Ovary (tissue), 9 donors: ENCODE data around the gene ZNF343. TPM values are rescaled to one million over a fixed set of nuclear protein-coding genes. Genes with fewer than 3 reads are reported as not detected.

ENCODE experiments used
- DNase-seq, 5 donors: peaks; one replicate each; pipeline ENCODE4 v3.0.0-alpha.2; 2019 to 2020
- H3K27ac ChIP-seq, 2 donors: fragments of 200-600 bp; one replicate each; pipeline versions ENCODE4 v1.5.1 to v1.8.0; 2019 to 2022
- H3K27me3 ChIP-seq: fragments of 200-600 bp; one replicate; pipeline ENCODE4 v1.8.0; 2022
- H3K36me3 ChIP-seq: fragments of 200-600 bp; sonication (generic); one replicate; pipeline ENCODE4 v1.5.1; 2019
- H3K4me1 ChIP-seq: one replicate; pipeline ENCODE4 v1.8.1; 2013; ENCODE audit warnings: mild to moderate bottlenecking, moderate library complexity; ENCODE audit not compliant: insufficient read depth
- H3K4me3 ChIP-seq: fragments of 200-600 bp; sonication (generic); one replicate; pipeline ENCODE4 v1.5.1; 2017
- H3K9me3 ChIP-seq, 2 donors: fragments of 200-600 bp in 1 of 2; sonication (generic) in 1 of 2; one replicate each; pipeline versions ENCODE4 v1.5.1 to v1.8.1; 2013 to 2019; ENCODE audit warnings: mild to moderate bottlenecking in 1 of 2, moderate library complexity in 1 of 2
- CTCF ChIP-seq, 3 donors: fragments of 450-650 bp in 2 of 3; fragments of 200-600 bp in 1 of 3; IDR thresholded peaks; one replicate each; pipeline versions ENCODE4 v1.5.1 to v1.8.0; 2016 to 2022; ENCODE audit warnings: antibody characterized with exemption in 3 of 3, mild to moderate bottlenecking in 1 of 3
- EP300 ChIP-seq: sonication (generic); formaldehyde crosslinking; IDR thresholded peaks from one replicate; pipeline ENCODE4 v1.6.1; 2017; ENCODE audit warnings: antibody characterized with exemption
- POLR2A ChIP-seq: fragments of 450-650 bp; IDR thresholded peaks from one replicate; pipeline ENCODE4 v1.6.1; 2017; ENCODE audit warnings: antibody characterized with exemption, mild to moderate bottlenecking, moderate library complexity
- WGBS, 3 donors: extraction: QIAGEN DNeasy Blood & Tissue Kit in 1 of 3; methylation state at CpG; one replicate each; pipeline versions ENCODE4 v1.1.5 to v1.1.7; 2013 to 2017; 5-methylcytosine and 5-hydroxymethylcytosine counted together
- intact Hi-C, 4 donors: fragments of 100-400 bp; cut with DNase I; formaldehyde crosslinking; loops; one replicate each; pipeline versions ENCODE4 v1.11.0 to v1.15.1; 2022 to 2023
- polyA plus RNA-seq, 2 donors: library from polyadenylated mRNA; stranded (reverse); fragments of 200-250 nt in 1 of 2; fragments of 350-450 nt in 1 of 2; fragmentation: Illumina TruSeq in 1 of 2; extraction: RNeasy Lipid Tissue Mini Kit (QIAGEN cat#74804) in 1 of 2; gene quantifications; one replicate each; pipeline ENCODE4 v1.2.3, GENCODE V29; 2013 to 2014
- total RNA-seq, 7 donors: library from RNA; depleted of rRNA in 2 of 7; stranded (reverse); fragments of >200 nt in 2 of 7; fragmentation: NEBNext Ultra II Directional in 3 of 7; extraction: Animal tissue kit (Norgen Biotek cat#: 25700) in 3 of 7; gene quantifications; one replicate each; pipeline versions ENCODE4 v1.1.0 to v1.2.4, GENCODE V29; 2016 to 2023
- donor health status: DM: no; HTN: no; CAD: no; lungs with moderate emphysema.
- donor health status: DM: no; HTN: no; CAD: no.
- donor health status: Bipolar disorder and iron deficiency.
- donor health status: DM: yes; HTN: yes; CAD: no.
- donor health status: DM: no; HTN: no; CAD: no.
- donor health status: DM: yes; HTN: yes; CAD: no.

Gene ZNF343
- total and polyA plus RNA-seq, 9 donors, result 5.2 to 16.5 (median 12.3) TPM

DNA sequence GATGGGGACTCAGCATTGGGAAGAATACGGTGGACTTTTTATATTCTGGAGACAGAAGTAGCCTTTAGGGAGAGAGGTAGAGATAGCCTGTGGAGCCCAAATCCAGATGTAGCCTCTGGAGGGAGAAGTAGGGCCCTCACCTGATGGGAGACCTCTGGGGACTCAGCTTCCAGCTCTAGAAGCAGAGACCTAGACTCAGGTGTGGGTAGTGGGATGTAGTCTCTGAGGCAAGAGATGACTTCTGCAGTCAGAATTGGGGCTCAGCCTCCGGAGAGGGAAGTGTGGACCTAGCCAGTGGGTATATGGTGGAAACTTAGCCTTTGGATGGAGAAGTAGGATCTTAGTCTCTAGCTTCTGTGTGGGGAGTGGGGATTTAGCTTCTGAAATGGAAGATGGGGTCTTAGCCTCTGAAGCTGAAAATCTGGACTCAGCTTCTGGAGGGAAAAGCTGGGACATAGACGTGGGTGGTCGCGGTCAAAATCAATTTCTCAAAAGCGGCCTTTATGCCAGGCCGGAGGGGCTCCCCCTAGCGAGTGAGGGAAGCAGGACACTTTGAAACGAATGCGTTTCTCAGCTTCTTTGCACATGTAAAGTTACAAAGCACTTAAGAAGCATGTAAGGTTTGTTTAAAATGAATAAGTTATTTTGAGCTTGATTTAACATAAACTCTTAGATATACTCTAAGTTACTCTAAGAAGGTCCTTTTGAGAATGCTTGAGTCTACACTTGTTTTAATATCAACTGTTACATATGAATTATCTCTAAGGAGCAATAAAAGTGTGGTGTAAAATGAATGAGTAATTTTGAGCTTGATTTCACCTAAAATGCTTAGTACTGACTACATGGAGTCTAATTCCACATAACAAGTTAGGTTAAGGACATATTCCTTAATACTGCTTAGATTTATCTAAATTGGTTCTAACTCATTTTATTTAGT, 12.9 kb upstream of the ZNF343 start:
- Histone ChIP-seq H3K9me3 (no peaks in the 10 kb centered on the region), H3K36me3 (no peaks in the 10 kb centered on the region), H3K27ac (no peak overlapping the region), H3K4me3 (no peak overlapping the region), H3K27me3 (no peaks in the 10 kb centered on the region), H3K4me1 (no peaks in the 10 kb centered on the region)
- DNase-seq, result peak in 4 of 5 donors; percentile 41 to 56 (median 43)
- intact Hi-C loops, result loop anchor here in 2 of 4 donors (5.0 to 10.0 kb wide), 2 partner anchors 133 to 231 kb away; partner anchors contain the start of gene NOP56 (in 2 of the 2)
- peak; percentile 31 to 37 (median 36) for TF ChIP-seq CTCF (IDR thresholded peaks at IDR 0.05)
- TF ChIP-seq POLR2A, result no peak
- no peak for TF ChIP-seq EP300
- 19 to 22% (median 19%) methylated on average over 10 of the region's 10 CpGs for WGBS, 3 donors

- DNase-seq, result no peak
- 91 to 97% (median 94%) methylated on average over 3 of the region's 3 CpGs for WGBS, 3 donors
- intact Hi-C loops, result loop anchor here in 2 of 4 donors (5.0 to 10.0 kb wide), 2 partner anchors 134 to 232 kb away; partner anchors contain the start of gene NOP56 (in 2 of the 2)
Measured at GRCh38 chr20:2520617-2521016, 11.9 kb upstream of the ZNF343 start.

DNA sequence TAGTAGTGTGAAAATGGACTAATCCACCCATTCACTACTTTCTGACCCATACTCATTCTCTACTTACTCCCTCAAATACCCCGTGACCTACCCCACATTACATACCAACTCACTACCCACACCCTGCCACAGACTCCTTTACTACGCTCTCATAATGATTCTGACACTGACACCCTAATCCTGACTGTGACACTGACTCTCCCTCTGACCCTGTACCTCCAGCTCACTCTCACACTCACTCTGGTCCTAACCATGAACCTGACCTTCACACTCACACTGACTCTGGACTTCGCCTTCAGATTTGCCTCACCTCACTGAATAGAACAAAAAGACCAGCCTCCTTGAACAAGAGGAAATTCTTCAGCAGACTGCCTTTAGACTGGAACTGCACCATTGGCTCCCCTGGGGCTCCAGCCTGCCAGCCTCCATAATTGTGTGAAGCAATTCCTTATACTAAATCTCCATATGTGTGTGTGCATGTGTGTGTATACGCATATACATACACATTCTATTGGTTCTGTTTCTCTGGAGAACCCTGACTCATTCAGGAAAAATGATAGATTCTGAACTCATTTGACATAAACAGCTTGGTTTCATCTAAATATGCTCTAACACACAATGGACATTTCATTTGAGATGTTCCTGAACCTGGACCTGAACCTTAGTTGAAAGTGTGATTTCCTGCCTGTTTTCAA, 10.5 kb upstream of the ZNF343 start:
- WGBS, 3 donors, result 92 to 95% (median 95%) methylated on average over 4 of the region's 4 CpGs
- intact Hi-C loops, result no loop called here
- no peak overlapping the region for H3K27ac ChIP-seq
- H3K27me3 ChIP-seq, result no peaks in the 10 kb centered on the region
- H3K4me1 ChIP-seq, result no peaks in the 10 kb centered on the region
- no peaks in the 10 kb centered on the region for H3K36me3 ChIP-seq
- no peak for DNase-seq
- no peaks in the 10 kb centered on the region for H3K9me3 ChIP-seq
- H3K4me3 ChIP-seq, result no peak overlapping the region
- TF ChIP-seq POLR2A (no peak), CTCF (IDR thresholded peaks at IDR 0.05) (no peak), EP300 (no peak)

More at GRCh38 chr20:2520617-2521016, 11.9 kb upstream of the ZNF343 start:
- TF ChIP-seq EP300, result no peak
- TF ChIP-seq POLR2A, result no peak
- TF ChIP-seq CTCF (IDR thresholded peaks at IDR 0.05), result no peak
- H3K27ac ChIP-seq, result no peak overlapping the region
- no peaks in the 10 kb centered on the region for H3K4me1 ChIP-seq
- no peaks in the 10 kb centered on the region for H3K36me3 ChIP-seq
- no peaks in the 10 kb centered on the region for H3K9me3 ChIP-seq
- no peak overlapping the region for H3K4me3 ChIP-seq
- no peaks in the 10 kb centered on the region for H3K27me3 ChIP-seq

DNA sequence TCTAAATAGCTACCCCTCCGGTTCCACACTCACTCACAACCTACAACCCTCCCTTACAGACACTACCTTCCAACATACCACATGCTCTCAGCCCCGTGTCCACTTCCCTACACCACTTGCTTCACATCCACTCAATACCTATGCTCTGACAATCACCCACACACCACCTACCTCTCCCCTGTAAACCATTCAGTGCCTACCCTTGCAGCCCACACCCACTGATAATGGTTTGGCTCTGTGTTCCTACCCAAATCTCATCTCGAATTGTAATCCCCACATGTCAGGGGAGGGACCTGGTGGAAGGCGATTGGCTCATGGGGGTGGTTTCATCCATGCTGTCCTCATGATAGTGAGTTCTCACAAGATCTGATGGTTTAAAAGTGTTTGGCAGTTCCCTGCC, 9.8 kb upstream of the ZNF343 start:
- no peak for DNase-seq
- Histone ChIP-seq H3K27ac (no peak overlapping the region), H3K4me3 (no peak overlapping the region), H3K27me3 (no peaks in the 10 kb centered on the region), H3K9me3 (no peaks in the 10 kb centered on the region), H3K36me3 (no peaks in the 10 kb centered on the region), H3K4me1 (no peaks in the 10 kb centered on the region)
- intact Hi-C loops, result no loop called here
- 74 to 79% (median 74%) methylated on average over 4 of the region's 4 CpGs for WGBS, 3 donors
- no peak for TF ChIP-seq EP300
- no peak for TF ChIP-seq POLR2A
- TF ChIP-seq CTCF (IDR thresholded peaks at IDR 0.05), result no peak
